ENCODE data around the gene GAGE10.
"Not testable (repeated sequence)": the region's sequence is repeated elsewhere in the genome, so short reads cannot be mapped to it uniquely, and the experiment has no call there.

GAGE10 gene

DNA sequence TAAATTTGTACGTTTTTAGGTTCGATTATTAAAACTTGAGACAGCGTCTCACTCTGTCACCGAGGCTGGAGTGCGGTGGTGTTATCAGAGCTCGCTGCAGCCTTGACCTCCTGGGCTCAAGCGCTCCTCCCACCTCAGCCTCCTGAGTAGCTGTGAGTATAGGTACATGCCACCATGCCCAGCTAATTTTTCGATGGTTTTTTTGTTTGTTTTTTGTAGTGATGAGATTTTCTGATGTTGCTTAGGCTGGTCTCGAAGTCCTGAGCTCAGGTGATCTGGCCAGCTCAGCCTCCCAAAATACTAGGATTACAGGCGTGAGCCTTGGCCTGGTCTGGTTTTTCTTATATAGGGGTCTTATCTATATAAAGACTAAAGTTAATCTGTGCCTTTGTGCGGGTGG is 27.0 kb downstream of the GAGE10 start:
- not testable (repeated sequence) for DNase-seq (ENCODE audit: low read depth)

DNA sequence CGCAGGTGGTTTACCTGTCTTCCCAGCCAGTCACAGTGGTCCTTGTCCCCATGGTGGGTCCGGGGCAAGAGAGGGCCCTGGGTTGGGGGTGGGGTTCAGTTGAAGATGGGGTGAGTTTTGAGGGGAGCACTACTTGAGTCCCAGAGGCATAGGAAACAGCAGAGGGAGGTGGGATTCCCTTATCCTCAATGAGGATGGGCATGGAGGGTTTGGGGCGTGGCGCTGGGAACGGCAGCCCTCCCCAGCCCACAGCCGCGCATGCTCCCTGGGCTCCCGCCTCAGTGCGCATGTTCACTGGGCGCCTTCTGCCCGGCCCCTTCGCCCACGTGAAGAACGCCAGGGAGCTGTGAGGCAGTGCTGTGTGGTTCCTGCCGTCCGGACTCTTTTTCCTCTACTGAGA is 27.8 kb downstream of the GAGE10 start, which contains the start of gene GAGE13:
GAGE13 (plus strand) TSS at position 301 of the 400 bp plus-strand sequence. CDS start 1,156 bp downstream, outside the sequence.
- not testable (repeated sequence) for DNase-seq (ENCODE audit: low read depth)

DNA sequence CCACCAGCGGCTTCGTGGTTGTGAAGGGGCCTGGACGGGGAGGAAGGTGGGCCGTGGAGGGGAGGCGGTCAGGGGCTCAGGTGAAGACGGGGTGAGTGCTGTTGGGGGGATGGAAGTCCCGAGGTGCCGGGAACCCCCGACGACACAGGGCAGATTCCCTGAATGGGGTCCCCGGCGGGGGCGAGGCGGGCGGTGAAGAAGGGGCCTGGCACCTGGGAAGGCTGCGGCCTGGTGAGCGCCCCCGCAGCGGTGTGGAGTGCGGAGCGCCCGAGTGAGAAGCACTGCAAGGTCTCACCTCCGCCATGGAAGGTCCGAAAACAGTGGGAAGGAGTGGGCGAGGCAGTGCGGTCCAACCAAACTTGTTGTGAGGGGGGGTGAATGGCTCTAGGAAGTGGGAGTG is 28.4 kb downstream of the GAGE10 start:
- DNase-seq (ENCODE audit: low read depth) = not testable (repeated sequence)

- not testable (repeated sequence) for DNase-seq (ENCODE audit: low read depth)
Measured at GRCh38 chrX:49341449-49341848, 38.0 kb downstream of the GAGE10 start.

DNA sequence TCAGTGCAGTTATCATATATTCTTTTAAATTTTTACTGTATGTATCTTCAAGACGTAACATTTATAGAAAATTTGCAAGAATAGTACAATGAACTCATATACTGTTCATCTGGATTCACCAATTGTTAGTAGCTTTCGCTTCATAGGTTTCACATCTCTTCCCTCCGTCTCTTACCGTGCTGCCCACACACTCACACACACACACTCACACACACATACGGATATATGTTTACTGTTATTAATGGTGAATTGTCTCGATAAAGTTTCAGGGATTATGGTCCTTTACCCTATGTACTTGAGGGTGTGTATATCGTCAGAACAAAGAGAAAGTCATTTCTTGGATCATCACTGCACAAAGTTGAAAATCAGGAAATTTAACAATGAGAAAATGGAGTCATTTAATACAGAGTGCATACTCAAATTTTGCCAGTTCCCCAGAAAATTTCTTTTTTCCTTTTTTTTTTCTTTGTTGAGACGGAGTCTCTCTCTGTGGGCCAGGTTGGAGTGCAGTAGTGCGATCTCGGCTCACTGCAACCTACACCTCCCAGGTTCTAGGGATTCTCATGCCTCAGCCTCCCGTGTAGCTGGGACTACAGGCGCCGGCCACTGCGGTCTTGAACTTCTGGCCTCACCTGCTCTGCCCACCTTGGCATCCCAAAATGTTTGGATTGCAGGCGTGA is 41.2 kb downstream of the GAGE10 start:
- not testable (repeated sequence) for DNase-seq (ENCODE audit: low read depth)

DNA sequence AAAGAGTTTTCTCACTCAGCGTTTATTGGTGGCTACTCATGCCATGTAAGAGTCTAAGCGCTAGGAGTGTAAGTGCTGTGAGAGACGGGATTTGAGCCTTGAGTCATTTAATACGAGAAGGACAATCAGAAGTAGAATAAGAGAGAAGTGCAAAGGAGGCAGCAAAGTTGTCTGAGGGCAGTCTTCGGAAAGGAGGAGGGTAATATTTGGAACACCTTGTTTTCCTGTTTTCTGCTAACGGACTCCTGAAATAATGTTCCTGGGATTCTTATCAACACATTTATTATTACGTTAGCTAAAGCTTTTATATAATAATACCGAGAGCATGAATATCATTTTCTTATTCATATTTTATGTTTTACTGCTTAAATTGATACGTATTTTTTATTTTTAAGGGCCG is 42.0 kb downstream of the GAGE10 start:
- not testable (repeated sequence) for DNase-seq (ENCODE audit: low read depth)

DNA sequence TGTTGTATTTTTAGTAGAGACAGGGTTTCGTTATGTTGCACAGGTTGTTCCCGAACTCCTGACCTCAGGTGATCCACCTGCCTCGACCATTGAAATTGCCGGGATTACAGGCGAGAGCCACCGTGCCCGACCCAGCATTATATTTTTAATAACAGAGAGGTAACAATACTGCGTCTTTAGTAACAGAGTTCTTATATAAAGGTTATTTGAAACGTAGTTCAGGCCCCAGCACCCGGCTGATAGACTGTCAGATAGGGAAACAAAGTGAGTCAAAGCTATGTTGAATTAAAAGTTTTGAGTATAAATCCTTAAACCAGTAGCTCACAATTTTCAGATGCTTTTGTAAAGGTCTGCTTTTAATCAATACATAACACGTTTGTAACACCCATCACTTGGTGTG is 42.7 kb downstream of the GAGE10 start:
- not testable (repeated sequence) for DNase-seq (ENCODE audit: low read depth)
